Lower lobe of right lung (tissue), 2 donors: ENCODE results near the gene PKM. TPM values are rescaled to one million over a fixed set of nuclear protein-coding genes. Genes with fewer than 3 reads are reported as not detected.

Source experiments
- ATAC-seq, 2 donors: fragments of 200-7000 bp; cut with Tn5 transposase; one replicate each; pipeline ENCODE4 v1.9.1; 2020 to 2022; ENCODE audit warnings: mild to moderate bottlenecking in 2 of 2, moderate library complexity in 2 of 2
- DNase-seq: peaks from one replicate; pipeline ENCODE4 v3.0.0-alpha.2; 2020
- H3K27ac ChIP-seq: fragments of 200-600 bp; one replicate; pipeline ENCODE4 v1.8.0; 2022
- H3K27me3 ChIP-seq: fragments of 200-600 bp; one replicate; pipeline ENCODE4 v1.8.0; 2022; ENCODE audit warnings: low read depth
- H3K36me3 ChIP-seq: fragments of 200-600 bp; one replicate; pipeline ENCODE4 v1.8.0; 2022; ENCODE audit warnings: mild to moderate bottlenecking
- H3K4me1 ChIP-seq: fragments of 200-600 bp; one replicate; pipeline ENCODE4 v1.8.0; 2022
- H3K4me3 ChIP-seq: fragments of 200-600 bp; one replicate; pipeline ENCODE4 v1.8.0; 2022; ENCODE audit warnings: mild to moderate bottlenecking
- H3K9me3 ChIP-seq: fragments of 200-600 bp; one replicate; pipeline ENCODE4 v1.8.0; 2022
- intact Hi-C: fragments of 100-400 bp; cut with DNase I; formaldehyde crosslinking; loops from one replicate; pipeline ENCODE4 v1.11.0; 2022
- total RNA-seq: library from RNA; stranded (reverse); fragmentation: NEBNext Ultra II Directional; extraction: Animal tissue kit (Norgen Biotek cat#: 25700); gene quantifications from one replicate; pipeline ENCODE4 v1.2.1, GENCODE V29; 2021
- TF ChIP-seq, protein P1 (sequence below): fragments of 200-600 bp; IDR thresholded peaks from one replicate; pipeline ENCODE4 v1.8.0; 2022; ENCODE audit warnings: antibody characterized with exemption, mild to moderate bottlenecking
- donor health status: DM: no; HTN: yes; CAD: no; lungs with severe emphysema.

PKM gene
- total RNA-seq, 1 donor from 2014 or later = 443 TPM

DNA sequence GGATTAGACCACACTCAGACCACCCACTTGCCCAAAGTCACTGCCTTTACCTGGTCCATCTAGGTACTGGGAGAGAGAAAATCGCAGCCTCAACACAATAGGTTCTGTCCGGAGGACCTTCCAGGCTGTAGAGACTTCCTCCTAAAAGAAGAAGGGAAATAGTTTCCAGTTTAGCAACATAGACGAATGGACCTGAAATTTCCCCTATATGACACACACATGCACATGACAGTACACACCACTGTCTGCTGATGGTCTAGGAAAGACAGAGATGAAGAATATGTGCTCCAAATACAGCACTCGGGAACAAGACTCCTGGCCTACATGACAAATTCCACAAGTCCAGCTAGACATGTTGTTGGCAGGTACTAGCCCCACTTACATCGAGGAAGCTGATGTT is 34.0 kb upstream of the PKM start:
- TF ChIP-seq, protein P1, sequence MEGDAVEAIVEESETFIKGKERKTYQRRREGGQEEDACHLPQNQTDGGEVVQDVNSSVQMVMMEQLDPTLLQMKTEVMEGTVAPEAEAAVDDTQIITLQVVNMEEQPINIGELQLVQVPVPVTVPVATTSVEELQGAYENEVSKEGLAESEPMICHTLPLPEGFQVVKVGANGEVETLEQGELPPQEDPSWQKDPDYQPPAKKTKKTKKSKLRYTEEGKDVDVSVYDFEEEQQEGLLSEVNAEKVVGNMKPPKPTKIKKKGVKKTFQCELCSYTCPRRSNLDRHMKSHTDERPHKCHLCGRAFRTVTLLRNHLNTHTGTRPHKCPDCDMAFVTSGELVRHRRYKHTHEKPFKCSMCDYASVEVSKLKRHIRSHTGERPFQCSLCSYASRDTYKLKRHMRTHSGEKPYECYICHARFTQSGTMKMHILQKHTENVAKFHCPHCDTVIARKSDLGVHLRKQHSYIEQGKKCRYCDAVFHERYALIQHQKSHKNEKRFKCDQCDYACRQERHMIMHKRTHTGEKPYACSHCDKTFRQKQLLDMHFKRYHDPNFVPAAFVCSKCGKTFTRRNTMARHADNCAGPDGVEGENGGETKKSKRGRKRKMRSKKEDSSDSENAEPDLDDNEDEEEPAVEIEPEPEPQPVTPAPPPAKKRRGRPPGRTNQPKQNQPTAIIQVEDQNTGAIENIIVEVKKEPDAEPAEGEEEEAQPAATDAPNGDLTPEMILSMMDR = no peak
- intact Hi-C loops = loop anchor here (10.0 kb wide), 1 partner anchor 70 kb away; the partner anchor contains the start of gene GRAMD2A
- no peaks in the 10 kb centered on the region for H3K9me3 ChIP-seq

DNA sequence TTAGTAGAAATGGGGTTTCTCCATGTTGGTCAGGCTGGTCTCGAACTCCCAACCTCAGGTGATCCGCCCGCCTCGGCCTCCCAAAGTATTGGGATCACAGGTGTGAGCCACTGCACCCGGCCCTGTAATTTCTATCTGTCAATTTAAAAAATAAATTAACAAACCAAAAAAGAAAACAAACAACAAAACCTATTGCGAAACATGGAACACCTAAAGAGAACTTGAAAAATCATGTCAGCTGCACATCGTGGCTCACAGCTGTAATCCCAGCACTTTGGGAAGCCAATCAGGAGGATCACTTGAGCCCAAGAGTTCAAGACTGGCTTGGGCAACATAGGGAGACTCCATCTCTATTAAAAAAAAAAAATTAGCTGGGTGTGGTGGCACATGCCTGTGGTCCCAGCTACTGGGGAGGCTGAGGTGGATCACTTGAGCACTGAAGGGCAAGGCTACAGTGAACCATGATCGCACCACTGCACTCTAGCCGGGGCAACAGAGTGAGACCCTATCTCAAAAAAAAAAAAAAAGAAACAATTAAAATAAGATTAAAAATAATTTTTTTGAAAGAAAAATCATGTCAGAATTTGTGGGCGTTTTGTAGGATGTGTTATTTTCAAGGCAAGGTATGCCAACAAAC is 21.8 kb upstream of the PKM start:
- Histone ChIP-seq H3K27ac (no peak overlapping the region), H3K9me3 (no peaks in the 10 kb centered on the region), H3K36me3 (peaks cover 97% of the 10 kb centered on the region), H3K4me1 (no peaks in the 10 kb centered on the region), H3K4me3 (no peak overlapping the region), H3K27me3 (no peaks in the 10 kb centered on the region)
- DNase-seq (no peak), ATAC-seq (no peak)
- TF ChIP-seq, protein P1 = no peak
- intact Hi-C loops = no loop called here

More for the DNA sequence above, 34.0 kb upstream of the PKM start:
- DNase-seq (no peak), ATAC-seq (no peak)
- no peaks in the 10 kb centered on the region for H3K27me3 ChIP-seq
- H3K4me3 ChIP-seq = no peak overlapping the region
- H3K4me1 ChIP-seq = no peaks in the 10 kb centered on the region
- no peak overlapping the region for H3K27ac ChIP-seq
- peaks cover 89% of the 10 kb centered on the region for H3K36me3 ChIP-seq

DNA sequence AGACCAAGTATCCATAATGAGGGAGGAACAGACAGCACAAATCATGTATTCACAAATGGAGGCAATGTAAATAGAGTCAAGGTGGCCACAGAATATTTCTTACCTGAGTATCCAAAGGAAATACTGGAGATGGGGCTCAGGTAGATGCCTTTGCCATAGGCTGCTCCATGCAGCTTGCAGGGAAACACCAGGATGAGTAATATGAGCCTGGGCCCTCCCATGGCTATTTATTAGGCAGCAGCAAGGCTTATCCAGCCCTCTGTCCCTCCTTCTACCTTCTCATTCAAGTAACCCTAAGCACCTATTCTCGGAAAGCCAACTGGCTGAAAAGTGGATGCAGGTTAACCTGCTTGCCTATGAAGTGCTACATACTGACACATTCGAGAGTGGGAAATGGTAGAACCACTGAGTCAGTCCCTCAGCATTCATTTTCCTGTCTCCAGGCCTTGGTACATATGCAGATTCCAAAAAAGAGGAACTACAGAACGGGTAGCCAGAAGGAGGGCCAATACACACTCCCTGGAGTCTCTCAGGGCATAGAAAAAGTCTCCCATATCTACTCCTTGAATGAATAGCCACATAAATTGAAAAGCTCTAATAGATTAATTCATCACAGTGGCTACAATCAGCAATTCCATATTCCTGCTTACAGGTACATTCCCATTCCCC is 18.3 kb upstream of the PKM start:
- intact Hi-C loops = no loop called here
- Histone ChIP-seq H3K36me3 (peaks cover 96% of the 10 kb centered on the region), H3K27ac (no peak overlapping the region), H3K4me1 (no peaks in the 10 kb centered on the region), H3K4me3 (no peak overlapping the region), H3K27me3 (no peaks in the 10 kb centered on the region), H3K9me3 (no peaks in the 10 kb centered on the region)
- no peak for ATAC-seq
- TF ChIP-seq, protein P1 = no peak
- no peak for DNase-seq

DNA sequence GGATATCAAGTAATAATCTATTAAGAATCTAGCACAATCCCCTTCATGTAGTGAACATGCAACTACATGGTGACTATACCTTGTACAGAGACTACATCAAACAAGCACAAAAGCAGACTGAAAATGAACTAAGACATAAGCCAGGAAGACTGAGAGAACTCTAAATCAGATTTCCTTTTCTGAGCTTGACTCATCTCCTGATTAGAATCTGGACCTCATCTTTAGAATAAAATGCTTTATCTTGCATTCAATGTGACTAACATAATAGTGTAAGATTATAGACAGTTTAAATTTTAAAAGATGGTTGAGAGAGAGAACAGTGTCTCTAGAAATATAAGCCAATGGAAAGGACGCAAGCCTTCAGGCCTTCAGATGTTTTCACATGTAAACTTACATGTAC is 17.5 kb upstream of the PKM start:
- TF ChIP-seq, protein P1 = no peak
- H3K4me1 ChIP-seq = no peaks in the 10 kb centered on the region
- no peaks in the 10 kb centered on the region for H3K27me3 ChIP-seq
- no peak overlapping the region for H3K4me3 ChIP-seq
- H3K36me3 ChIP-seq = peaks cover 96% of the 10 kb centered on the region
- DNase-seq (no peak), ATAC-seq (no peak)
- no peaks in the 10 kb centered on the region for H3K9me3 ChIP-seq
- H3K27ac ChIP-seq = no peak overlapping the region
- intact Hi-C loops = no loop called here

DNA sequence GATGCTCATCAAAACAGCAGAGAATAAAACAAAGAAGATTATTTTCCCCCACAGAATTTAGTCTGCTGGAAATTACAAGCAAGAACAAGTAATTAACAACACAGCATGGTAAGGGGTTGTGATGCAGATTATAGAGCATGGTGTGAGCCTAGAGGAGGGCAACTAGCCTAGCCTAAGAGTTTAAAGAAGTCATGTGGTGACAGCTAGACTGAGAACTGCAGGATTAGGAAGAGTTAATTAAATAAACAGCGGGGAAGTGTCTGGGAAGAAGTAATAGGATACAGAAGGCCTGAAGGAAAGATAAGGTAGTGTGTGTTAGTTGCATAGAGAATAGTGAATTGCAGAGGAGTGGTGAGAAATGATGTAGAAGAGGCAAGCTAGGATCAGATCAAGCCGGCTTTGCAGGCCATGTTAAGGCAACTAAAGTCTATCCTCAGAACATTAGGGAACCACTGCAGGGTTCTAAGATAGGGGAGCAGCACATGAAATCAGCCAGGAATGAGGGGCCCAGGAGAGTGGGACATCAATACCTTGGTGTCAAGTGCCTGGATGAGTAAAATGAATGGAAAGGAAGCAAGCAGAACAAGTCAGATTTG is 11.9 kb upstream of the PKM start:
- H3K27me3 ChIP-seq = no peaks in the 10 kb centered on the region
- H3K36me3 ChIP-seq = peaks cover 80% of the 10 kb centered on the region
- intact Hi-C loops = no loop called here
- H3K9me3 ChIP-seq = no peaks in the 10 kb centered on the region
- DNase-seq (no peak), ATAC-seq (no peak)
- TF ChIP-seq, protein P1 = no peak
- no peaks in the 10 kb centered on the region for H3K4me1 ChIP-seq
- no peak overlapping the region for H3K4me3 ChIP-seq
- no peak overlapping the region for H3K27ac ChIP-seq
